HG03571 (cell line): ENCODE measurements around the gene UNC119.

Experiments
- ATAC-seq: cut with Tn5 transposase; IDR thresholded peaks from one replicate; pipeline ENCODE4 v1.9.1; 2021; ENCODE audit not compliant: unreplicated experiment

UNC119 gene

DNA sequence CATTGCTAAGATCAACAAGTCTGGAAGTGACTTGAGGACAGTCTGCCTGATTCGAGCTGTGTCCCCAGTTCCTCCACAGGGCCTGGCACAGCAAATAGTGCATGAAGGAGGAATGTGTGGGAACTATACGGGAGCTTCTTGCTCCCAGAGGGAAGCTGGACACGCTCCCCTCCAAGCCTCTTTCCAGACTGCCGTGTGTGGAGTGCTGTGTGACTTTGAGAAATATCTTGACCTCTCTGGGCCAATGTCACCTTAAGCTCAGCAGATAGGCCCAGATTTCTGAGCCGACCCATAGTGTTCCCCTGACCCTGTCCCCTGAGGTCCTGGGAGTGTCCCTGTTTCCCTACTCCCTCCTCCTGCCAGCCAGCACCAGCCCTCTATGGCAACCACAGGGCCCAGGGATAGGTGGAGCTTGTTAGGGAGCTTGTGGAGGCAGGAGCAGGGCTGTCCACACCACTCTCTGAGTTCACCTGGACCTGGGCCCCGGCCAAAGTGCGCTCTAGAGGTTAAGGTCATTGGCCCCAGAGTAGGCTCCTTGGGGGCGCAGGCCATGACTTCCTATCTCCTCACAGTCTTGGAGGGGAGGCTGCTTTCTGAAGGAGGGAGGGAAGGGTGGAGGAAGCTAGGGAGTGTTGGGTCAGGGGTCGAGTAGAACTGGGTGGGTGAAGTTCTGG, 52.6 kb downstream of the UNC119 start:
- ATAC-seq: no peak

DNA sequence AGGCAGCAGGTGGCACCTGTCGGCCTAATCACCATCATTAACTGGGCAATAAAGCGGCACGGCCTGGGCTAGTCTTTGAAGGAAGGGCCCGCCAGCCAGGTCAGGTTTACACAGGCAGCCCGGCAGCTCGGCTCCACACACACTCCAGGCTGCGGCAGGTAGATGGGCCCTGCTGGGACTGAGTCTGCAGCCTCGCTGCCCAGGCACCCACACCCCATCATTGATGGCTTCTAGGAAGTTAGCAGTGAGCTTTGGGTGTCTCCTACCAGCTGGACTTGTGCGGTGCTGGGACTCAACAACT, 53.1 kb downstream of the UNC119 start:
- ATAC-seq: no peak

DNA sequence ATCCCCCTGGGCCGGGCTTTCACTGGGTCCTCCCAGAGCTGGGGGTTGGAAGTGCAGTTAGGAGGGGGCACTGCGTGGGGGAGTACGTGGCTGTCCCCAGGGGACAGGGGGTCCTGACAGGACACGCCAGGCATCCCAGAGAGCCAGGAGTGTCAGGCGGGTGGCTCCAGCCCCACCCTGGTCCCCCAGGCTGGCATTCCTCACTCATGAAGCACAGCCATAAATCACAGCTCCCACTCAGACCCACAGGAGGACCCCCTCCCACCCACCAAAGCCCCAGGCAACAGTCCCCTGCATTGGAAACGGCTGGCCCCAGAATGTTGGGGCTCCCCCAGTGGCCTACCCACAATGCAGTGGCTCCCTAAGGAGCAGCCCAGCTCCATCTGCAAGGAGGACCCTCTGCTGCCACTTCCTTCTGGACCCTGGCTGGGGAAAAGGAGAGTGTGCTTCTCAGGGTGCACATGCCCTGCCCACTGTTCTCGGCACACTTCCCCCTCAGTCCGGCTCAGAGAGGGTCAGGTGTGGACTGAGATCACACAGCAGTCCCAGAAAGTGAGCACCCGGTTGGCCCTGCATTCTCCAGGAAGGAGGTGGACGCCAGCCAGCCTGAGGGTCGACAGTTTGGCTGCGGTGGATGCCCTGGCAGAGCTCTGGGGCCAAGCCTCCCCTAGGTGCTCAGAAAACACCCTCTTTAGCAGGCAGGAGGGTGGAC, 53.6 kb downstream of the UNC119 start:
- no peak for ATAC-seq

DNA sequence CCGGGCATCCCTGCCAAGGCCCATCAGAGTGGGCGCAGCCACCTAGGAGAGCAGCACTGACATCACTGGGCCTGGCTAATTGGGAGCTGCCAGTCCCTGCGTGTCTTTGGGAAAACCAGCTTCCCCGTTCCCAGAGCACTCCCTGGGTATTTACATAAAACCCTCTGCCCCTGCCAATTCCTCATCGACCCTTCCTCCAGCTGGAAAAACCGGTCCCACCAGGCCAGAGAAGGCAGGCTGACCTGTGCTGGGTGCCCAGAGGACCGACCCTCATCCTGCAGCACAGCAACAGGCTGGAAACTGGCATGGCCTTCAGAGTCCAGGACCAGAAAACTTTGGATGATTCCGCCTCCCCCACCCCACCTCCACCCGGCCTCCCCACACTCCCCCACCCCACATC, 54.5 kb downstream of the UNC119 start:
- ATAC-seq: no peak
